Activated T-cell treated with anti-CD3 and anti-CD28 coated beads for 4 hours (primary cell): ENCODE results near the gene HGF.

Experiments used
- DNase-seq: peaks from one replicate; pipeline ENCODE4 v3.0.0-alpha.2; 2020

Gene HGF

GRCh38 chr7:81715984-81716588 is 53.8 kb downstream of the HGF start:
- no peak for DNase-seq

GRCh38 chr7:81714306-81714705 is 55.5 kb downstream of the HGF start:
- DNase-seq: no peak

- no peak for DNase-seq
Observed at GRCh38 chr7:81710751-81711150, 59.1 kb downstream of the HGF start.

DNA sequence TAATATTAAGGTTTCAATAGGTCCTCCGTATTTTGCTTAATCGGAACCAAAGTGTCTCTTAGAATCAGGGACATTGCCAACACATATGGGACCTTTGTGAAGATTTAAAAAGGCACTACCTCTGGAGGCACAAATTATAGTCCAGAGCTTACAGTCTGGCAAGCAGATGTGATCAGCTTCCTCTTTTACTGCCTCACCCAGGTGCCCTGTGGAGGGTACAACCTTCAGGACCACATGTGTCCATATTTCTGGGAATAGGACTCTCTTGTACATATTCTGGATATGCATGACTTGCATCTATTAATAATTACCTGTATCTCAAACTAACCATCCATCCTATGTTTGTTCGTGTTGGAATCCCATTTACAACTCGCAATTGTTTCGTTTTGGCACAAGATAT is 60.0 kb downstream of the HGF start:
- DNase-seq: no peak

GRCh38 chr7:81707966-81708365 is 61.9 kb downstream of the HGF start:
- DNase-seq: no peak

GRCh38 chr7:81707196-81707595 is 62.7 kb downstream of the HGF start:
- DNase-seq: no peak

- DNase-seq: no peak
Observed at GRCh38 chr7:81705206-81705605, 64.6 kb downstream of the HGF start.

DNA sequence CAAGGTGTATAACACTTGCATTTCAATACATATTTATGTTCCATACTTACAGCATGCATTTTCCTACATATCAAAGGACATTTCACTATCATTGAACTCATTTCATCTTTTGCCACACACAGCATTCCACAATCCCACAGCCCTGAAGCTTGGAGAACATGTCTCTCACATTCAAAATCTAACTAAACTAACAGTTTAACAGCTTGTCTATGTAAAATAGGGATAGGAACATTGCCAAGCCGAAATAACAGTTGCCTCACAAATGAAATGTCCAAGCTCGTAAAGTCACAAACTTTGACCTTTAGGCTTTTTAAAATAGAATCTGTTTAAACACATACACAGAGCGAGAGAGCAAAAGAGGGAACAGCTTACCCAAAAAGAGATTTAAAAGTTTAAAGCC is 65.3 kb downstream of the HGF start:
- DNase-seq: no peak

DNA sequence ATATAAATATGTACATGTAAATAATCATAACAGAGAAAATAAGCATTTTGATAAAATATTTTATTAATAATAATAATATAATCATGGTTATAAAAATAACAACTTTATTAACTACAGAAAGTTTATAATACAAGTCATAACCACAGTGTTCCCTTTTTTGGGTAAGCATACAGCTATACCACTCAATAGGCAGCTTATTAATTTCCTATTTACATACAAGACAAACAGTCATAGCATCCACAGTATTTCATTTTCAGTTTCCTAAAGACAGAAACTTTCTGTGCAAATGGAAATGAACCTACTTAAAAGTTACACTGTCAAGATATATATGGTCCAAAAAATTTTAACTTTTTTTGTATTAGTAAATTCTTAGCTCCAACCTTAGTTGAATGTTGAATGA is 70.9 kb downstream of the HGF start:
- DNase-seq: no peak

- no peak for DNase-seq
Observed at GRCh38 chr7:81694711-81695110, 75.1 kb downstream of the HGF start.

DNA sequence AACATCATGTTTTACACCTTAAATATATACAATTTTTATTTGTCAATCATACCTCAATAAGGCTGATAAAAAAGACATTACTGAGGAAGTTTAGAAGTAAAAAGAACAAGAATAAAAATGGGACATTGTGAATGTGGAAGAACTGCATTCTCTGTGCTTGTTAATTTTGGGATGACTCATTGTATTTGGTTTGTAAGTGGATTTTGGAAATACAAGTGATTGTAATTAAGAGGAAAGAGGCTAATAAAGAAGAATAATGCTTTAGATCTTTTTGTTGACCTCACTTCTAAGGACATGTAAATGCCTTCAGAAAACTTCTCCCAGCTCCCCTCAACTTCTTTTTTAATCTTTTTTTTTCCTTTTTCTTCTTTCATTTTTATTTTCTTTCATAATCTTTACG is 76.0 kb downstream of the HGF start:
- DNase-seq: no peak

GRCh38 chr7:81693080-81693479 is 76.8 kb downstream of the HGF start:
- no peak for DNase-seq

GRCh38 chr7:81692146-81692905 is 77.5 kb downstream of the HGF start:
- DNase-seq: no peak

- DNase-seq: no peak
Observed at GRCh38 chr7:81691199-81691821, 78.5 kb downstream of the HGF start.

GRCh38 chr7:81690688-81691087 is 79.2 kb downstream of the HGF start:
- no peak for DNase-seq

GRCh38 chr7:81690251-81690650 is 79.6 kb downstream of the HGF start:
- DNase-seq: no peak

DNA sequence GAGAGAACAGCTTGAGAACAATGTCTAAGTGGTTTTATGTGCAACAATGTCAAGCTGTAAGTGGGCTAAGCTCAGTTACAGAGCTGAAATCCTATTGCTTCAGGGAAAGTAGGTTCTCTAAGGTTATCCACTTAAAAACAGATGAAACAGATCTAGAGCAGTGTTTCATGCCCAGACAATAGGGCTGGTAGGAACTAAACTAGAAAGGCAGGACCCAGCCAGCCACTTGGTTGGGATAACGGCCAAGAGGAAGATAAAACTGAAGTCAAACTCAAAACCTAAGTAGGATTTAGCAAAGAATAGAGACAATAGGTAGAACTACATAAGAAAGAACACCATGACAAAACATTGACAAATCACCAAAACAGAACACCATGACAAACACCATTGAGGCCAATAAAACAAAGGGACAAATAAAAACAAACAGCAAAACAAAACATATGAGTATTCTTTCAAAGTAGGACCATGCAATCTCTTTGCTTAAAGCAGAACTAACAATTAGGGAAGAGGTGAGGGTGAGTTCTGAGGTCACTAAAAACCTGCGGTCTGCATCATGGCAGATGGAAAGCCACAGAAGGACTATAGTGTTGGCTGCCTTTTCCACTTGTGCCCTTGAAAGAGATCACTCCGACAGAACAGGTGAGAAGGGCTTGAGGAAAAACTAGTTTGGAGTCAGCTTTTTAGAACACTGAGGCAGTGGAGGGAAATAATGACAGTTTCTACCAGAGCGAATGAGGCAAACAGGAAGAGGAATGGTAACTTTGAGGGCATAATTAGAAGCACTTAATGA is 81.0 kb downstream of the HGF start:
- no peak for DNase-seq

DNA sequence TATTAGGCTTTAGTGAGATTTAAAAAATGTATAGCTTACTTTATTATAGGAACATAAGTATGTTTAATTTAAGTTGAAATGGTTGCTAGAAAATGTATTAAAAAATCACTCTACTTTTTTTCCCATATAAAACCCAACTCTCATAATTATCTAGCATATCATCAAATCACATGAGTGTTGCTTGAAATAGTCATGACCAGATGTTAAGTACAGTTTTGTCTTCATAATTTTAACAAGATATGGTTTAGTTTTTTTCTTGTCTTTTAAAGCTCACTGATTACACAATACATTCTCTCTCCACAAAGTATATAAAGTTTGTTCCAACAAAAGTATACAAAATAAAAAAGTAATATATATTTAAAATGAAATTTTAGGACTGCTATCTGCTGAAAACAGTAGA is 82.8 kb downstream of the HGF start:
- no peak for DNase-seq

DNA sequence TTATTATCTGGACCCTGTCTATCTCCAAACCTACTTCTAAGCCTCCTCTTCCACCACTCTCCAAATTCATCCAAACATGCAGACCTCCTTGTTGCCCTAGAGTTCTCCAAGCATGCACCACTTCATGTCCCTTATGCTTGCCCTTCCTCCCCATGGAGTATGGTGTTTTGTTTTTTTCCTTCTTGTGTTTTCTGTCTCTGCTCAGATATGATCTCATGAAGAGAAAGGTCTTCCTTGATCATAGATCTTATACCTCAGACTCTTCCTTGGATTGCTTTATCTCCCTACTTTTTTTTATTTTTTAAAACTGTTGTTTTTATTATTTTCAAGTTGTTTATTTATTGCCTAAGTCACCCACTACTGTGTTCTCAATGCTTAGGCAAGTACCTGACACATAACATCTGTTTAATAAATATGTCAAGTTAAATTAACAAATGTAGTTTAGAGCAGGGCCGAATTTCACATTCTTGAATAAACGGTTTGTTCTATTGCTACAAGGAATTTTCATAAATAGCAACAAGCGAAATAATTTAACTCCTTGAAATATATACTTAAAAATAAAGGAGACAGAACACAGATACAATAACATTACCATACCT is 84.5 kb downstream of the HGF start:
- DNase-seq: no peak

GRCh38 chr7:81684514-81685269 is 85.2 kb downstream of the HGF start:
- no peak for DNase-seq

- DNase-seq: no peak
Observed at GRCh38 chr7:81684033-81684432, 85.8 kb downstream of the HGF start.

- DNase-seq: no peak
Observed at GRCh38 chr7:81682873-81683272, 87.0 kb downstream of the HGF start.
